ENCODE results near the gene CYFIP2.

GRCh38 chr5:157259699-157260098 lies 6.2 kb upstream of the CYFIP2 start:
- TF ChIP-seq CTCF (IDR thresholded peaks at IDR 0.05) (no peak), POLR2A (IDR thresholded peaks at IDR 0.05) (no peak)

All from stomach (tissue), 4 donors.